Measurements from ENCODE around the gene RPS6KB1.
"Not testable (repeated sequence)": the region's sequence is repeated elsewhere in the genome, so short reads cannot be mapped to it uniquely, and the experiment has no call there.

Gene RPS6KB1

DNA sequence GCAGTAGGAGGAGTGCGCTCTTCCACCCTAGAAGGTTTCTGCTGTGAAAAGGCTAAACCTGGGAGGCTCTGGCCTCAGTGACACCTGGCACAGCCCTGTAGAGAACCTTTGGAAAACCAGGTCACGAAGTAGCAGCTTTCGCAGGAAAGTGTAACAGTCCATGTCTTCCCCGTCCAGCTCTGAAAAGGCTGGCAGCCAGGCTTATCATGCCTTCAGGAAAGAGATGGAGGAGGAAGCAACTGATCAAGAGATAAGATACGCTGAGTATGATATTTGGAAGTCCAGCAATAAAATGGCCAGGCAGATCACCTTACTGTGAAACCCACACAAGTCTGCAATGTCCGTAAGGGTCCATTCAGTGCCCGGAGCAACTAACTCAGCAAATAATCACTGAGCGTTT lies 22.4 kb upstream of the RPS6KB1 start:
- TF ChIP-seq SNAI2 (CRISPR knock-in tag; IDR thresholded peaks at IDR 0.05) (no peak), ZC3H10 (CRISPR knock-in tag; IDR thresholded peaks at IDR 0.05) (no peak), PPARA (CRISPR knock-in tag; IDR thresholded peaks at IDR 0.05; ENCODE audit: borderline replicate concordance) (no peak)
- TF ChIP-seq, protein P1, sequence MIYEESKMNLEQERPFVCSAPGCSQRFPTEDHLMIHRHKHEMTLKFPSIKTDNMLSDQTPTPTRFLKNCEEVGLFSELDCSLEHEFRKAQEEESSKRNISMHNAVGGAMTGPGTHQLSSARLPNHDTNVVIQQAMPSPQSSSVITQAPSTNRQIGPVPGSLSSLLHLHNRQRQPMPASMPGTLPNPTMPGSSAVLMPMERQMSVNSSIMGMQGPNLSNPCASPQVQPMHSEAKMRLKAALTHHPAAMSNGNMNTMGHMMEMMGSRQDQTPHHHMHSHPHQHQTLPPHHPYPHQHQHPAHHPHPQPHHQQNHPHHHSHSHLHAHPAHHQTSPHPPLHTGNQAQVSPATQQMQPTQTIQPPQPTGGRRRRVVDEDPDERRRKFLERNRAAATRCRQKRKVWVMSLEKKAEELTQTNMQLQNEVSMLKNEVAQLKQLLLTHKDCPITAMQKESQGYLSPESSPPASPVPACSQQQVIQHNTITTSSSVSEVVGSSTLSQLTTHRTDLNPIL (CRISPR knock-in tag; IDR thresholded peaks at IDR 0.05; ENCODE audit: low read depth), result no peak
- TF ChIP-seq, protein P2, sequence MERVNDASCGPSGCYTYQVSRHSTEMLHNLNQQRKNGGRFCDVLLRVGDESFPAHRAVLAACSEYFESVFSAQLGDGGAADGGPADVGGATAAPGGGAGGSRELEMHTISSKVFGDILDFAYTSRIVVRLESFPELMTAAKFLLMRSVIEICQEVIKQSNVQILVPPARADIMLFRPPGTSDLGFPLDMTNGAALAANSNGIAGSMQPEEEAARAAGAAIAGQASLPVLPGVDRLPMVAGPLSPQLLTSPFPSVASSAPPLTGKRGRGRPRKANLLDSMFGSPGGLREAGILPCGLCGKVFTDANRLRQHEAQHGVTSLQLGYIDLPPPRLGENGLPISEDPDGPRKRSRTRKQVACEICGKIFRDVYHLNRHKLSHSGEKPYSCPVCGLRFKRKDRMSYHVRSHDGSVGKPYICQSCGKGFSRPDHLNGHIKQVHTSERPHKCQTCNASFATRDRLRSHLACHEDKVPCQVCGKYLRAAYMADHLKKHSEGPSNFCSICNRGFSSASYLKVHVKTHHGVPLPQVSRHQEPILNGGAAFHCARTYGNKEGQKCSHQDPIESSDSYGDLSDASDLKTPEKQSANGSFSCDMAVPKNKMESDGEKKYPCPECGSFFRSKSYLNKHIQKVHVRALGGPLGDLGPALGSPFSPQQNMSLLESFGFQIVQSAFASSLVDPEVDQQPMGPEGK (CRISPR knock-in tag; IDR thresholded peaks at IDR 0.05; ENCODE audit: borderline replicate concordance), result no peak
- no peak; the same call in 1 of the 3 replicates for ATAC-seq

DNA sequence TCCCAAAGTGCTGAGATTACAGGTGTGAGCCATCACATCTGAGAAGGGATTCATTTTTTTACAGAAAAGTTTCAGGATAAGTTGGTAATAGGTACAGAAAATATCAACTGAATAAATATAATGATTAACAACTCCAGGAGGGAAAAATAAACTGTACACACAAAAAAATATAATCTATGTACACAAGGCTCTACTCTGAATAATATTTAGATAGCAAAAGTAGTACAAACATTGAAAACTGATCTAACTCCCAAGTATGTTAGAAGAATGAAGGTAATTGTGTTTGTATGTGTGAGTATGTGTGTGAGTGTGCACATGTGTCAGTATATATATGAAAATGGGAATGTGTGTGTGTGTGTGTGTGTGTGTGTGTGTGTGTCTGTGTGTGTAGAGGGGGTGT lies 20.6 kb upstream of the RPS6KB1 start:
- TF ChIP-seq TCF4 (CRISPR knock-in tag; IDR thresholded peaks at IDR 0.05; ENCODE audit: borderline replicate concordance) (no peak), CSDC2 (CRISPR knock-in tag; IDR thresholded peaks at IDR 0.05) (no peak), TOX (CRISPR knock-in tag; IDR thresholded peaks at IDR 0.05; ENCODE audit: borderline replicate concordance) (no peak), ZFP30 (CRISPR knock-in tag; IDR thresholded peaks at IDR 0.05) (no peak), RARB (CRISPR knock-in tag; IDR thresholded peaks at IDR 0.05) (no peak), ZNF565 (CRISPR knock-in tag; conservative IDR thresholded peaks at IDR 0.05; ENCODE audit: low read depth) (no peak), SNAI2 (CRISPR knock-in tag; IDR thresholded peaks at IDR 0.05) (no peak), ARNTL (CRISPR knock-in tag; IDR thresholded peaks at IDR 0.05; ENCODE audit: borderline replicate concordance, low read depth) (no peak), ZNF70 (CRISPR knock-in tag; IDR thresholded peaks at IDR 0.05) (no peak), ZC3H10 (CRISPR knock-in tag; IDR thresholded peaks at IDR 0.05) (no peak), ZNF8 (CRISPR knock-in tag; IDR thresholded peaks at IDR 0.05) (no peak), BACH2 (CRISPR knock-in tag; IDR thresholded peaks at IDR 0.05; ENCODE audit: borderline replicate concordance) (no peak), ZFP3 (CRISPR knock-in tag; IDR thresholded peaks at IDR 0.05) (no peak), GLIS3 (CRISPR knock-in tag; IDR thresholded peaks at IDR 0.05) (no peak), PPARA (CRISPR knock-in tag; IDR thresholded peaks at IDR 0.05; ENCODE audit: borderline replicate concordance) (no peak)
- TF ChIP-seq, protein P3, sequence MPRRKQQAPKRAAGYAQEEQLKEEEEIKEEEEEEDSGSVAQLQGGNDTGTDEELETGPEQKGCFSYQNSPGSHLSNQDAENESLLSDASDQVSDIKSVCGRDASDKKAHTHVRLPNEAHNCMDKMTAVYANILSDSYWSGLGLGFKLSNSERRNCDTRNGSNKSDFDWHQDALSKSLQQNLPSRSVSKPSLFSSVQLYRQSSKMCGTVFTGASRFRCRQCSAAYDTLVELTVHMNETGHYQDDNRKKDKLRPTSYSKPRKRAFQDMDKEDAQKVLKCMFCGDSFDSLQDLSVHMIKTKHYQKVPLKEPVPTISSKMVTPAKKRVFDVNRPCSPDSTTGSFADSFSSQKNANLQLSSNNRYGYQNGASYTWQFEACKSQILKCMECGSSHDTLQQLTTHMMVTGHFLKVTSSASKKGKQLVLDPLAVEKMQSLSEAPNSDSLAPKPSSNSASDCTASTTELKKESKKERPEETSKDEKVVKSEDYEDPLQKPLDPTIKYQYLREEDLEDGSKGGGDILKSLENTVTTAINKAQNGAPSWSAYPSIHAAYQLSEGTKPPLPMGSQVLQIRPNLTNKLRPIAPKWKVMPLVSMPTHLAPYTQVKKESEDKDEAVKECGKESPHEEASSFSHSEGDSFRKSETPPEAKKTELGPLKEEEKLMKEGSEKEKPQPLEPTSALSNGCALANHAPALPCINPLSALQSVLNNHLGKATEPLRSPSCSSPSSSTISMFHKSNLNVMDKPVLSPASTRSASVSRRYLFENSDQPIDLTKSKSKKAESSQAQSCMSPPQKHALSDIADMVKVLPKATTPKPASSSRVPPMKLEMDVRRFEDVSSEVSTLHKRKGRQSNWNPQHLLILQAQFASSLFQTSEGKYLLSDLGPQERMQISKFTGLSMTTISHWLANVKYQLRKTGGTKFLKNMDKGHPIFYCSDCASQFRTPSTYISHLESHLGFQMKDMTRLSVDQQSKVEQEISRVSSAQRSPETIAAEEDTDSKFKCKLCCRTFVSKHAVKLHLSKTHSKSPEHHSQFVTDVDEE (CRISPR knock-in tag; IDR thresholded peaks at IDR 0.05), result no peak
- TF ChIP-seq, protein P4, sequence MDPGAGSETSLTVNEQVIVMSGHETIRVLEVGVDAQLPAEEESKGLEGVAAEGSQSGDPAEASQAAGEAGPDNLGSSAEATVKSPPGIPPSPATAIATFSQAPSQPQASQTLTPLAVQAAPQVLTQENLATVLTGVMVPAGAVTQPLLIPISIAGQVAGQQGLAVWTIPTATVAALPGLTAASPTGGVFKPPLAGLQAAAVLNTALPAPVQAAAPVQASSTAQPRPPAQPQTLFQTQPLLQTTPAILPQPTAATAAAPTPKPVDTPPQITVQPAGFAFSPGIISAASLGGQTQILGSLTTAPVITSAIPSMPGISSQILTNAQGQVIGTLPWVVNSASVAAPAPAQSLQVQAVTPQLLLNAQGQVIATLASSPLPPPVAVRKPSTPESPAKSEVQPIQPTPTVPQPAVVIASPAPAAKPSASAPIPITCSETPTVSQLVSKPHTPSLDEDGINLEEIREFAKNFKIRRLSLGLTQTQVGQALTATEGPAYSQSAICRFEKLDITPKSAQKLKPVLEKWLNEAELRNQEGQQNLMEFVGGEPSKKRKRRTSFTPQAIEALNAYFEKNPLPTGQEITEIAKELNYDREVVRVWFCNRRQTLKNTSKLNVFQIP (CRISPR knock-in tag; IDR thresholded peaks at IDR 0.05; ENCODE audit: borderline replicate concordance, low read depth), result no peak
- TF ChIP-seq, protein P5, sequence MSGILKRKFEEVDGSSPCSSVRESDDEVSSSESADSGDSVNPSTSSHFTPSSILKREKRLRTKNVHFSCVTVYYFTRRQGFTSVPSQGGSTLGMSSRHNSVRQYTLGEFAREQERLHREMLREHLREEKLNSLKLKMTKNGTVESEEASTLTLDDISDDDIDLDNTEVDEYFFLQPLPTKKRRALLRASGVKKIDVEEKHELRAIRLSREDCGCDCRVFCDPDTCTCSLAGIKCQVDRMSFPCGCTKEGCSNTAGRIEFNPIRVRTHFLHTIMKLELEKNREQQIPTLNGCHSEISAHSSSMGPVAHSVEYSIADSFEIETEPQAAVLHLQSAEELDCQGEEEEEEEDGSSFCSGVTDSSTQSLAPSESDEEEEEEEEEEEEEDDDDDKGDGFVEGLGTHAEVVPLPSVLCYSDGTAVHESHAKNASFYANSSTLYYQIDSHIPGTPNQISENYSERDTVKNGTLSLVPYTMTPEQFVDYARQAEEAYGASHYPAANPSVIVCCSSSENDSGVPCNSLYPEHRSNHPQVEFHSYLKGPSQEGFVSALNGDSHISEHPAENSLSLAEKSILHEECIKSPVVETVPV (CRISPR knock-in tag; IDR thresholded peaks at IDR 0.05), result no peak
- TF ChIP-seq, protein P1 (CRISPR knock-in tag; IDR thresholded peaks at IDR 0.05; ENCODE audit: low read depth), result no peak
- TF ChIP-seq, protein P2 (CRISPR knock-in tag; IDR thresholded peaks at IDR 0.05; ENCODE audit: borderline replicate concordance), result no peak
- no peak for ATAC-seq

DNA sequence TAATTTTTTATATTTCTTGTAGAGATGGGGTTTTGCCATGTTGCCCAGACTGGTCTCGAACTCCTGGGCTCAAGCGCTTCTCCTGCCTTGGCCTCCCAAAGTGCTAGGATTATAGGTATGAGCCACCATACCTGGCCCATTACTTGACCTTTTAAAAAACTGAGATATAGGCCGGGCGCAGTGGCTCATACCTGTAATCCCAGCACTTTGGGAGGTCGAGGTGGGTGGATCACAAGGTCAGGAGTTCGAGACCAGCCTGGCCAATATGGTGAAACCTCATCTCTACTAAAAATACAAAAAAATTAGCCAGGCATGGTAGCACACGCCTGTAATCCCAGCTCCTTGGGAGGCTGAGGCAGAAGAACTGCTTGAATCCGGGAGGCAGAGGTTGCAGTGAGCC lies 19.5 kb upstream of the RPS6KB1 start:
- ATAC-seq, result not testable (repeated sequence)
